DND-41 (cell line): ENCODE data around the gene PRTFDC1.

ENCODE experiments used
- EZH2 ChIP-seq: IDR thresholded peaks from 3 replicates; pipeline ENCODE4 v1.6.1; 2012; ENCODE audit warnings: borderline replicate concordance, low read depth, mild to moderate bottlenecking, moderate library complexity, low read length, inconsistent platforms; ENCODE audit not compliant: severe bottlenecking
- TF ChIP-seq, protein P1 (sequence below): IDR thresholded peaks from 2 replicates; pipeline ENCODE4 v1.5.1; 2012; ENCODE audit warnings: borderline replicate concordance, low read length, moderate library complexity, mild to moderate bottlenecking; ENCODE audit not compliant: poor library complexity, severe bottlenecking; ENCODE audit errors: extremely low read depth

- TF ChIP-seq EZH2, result no peak
- TF ChIP-seq, protein P1, sequence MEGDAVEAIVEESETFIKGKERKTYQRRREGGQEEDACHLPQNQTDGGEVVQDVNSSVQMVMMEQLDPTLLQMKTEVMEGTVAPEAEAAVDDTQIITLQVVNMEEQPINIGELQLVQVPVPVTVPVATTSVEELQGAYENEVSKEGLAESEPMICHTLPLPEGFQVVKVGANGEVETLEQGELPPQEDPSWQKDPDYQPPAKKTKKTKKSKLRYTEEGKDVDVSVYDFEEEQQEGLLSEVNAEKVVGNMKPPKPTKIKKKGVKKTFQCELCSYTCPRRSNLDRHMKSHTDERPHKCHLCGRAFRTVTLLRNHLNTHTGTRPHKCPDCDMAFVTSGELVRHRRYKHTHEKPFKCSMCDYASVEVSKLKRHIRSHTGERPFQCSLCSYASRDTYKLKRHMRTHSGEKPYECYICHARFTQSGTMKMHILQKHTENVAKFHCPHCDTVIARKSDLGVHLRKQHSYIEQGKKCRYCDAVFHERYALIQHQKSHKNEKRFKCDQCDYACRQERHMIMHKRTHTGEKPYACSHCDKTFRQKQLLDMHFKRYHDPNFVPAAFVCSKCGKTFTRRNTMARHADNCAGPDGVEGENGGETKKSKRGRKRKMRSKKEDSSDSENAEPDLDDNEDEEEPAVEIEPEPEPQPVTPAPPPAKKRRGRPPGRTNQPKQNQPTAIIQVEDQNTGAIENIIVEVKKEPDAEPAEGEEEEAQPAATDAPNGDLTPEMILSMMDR, result no peak
These were observed 127.9 kb downstream of the PRTFDC1 start for GRCh38 chr10:24824536-24824935.
